GM19043 (cell line): ENCODE data around the gene BCL2.

ENCODE experiments used
- ATAC-seq: cut with Tn5 transposase; IDR thresholded peaks from one replicate; pipeline ENCODE4 v1.9.1; 2021; ENCODE audit warnings: low read depth; ENCODE audit not compliant: unreplicated experiment

Gene BCL2

DNA sequence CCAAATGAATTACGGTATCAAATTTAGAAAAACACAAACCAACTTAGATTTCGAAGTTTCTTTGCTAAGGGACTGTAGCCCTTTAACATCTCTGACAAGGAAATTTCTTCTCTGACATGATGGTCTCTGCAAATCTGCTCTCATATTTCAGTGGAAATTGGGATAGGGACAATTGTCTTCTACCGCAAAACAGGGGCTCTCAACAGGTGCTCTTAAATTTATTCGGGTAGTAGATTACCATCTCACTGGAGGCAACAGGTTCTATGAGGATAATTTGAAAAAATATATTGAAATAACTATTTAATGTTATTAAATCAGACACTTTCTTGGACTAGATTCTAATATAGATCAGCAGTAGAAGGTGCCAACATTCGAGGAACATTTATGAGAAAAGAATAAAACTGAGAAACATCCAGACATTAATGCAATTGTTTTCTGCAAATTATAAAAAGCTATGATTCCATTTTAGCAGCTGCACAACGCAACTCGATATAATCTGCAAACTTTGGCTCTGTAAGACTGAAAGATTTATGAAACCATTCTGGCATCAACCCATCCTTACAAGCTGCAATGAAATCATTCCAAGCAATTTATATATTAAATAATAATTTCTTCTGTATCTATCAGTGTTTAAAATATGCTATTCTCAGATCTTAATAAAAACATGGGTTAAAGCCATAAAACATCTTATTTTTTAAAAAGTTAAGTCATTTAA, 10.0 kb upstream of the BCL2 start:
- no peak for ATAC-seq

DNA sequence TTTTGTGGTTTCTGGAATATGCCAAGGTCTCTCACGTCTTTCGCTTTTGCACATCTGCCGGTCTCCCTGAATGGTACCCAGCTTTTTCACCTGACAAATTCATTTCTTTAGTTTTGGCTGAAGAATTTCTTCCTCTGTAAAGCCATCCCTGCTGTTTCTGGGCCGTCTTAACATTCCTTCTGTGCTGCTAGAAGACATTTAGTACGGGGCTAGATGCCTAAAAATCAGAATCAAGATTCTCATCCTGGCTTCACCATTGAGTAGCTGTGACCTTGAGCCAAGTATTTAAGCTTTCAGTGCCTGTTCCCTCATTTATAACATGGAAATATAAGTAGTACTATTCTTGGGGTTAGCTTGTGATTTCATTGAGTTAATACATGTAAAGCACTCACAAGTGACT, 6.4 kb upstream of the BCL2 start:
- ATAC-seq: no peak

DNA sequence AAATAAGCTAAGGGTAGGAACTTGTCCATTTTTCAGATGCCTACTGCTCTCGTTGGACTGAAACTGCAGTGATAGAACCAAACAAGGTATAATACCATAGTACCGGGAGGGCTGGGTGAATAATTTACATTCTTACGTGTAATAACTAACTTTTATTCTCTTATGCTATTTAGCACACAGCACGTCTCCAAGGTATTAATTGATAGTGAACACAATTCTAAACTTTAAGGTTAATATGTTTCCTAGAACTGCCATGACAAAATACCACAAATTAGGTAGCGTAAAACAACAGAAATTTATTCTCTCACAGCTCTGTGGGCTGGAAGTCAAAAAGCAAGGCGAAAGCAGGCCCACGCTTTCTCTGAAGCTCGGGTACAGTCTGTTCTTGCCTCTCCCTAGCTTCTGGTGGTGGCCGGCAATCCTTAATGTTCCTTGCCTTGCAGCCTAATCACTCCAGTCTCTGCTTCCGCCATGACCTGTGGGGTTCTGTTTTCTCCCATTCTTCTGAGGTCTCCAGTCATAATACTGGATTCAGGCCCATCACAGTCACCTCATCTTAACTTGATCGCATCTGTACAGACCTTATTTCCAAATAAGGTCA, 5.6 kb upstream of the BCL2 start:
- no peak for ATAC-seq

DNA sequence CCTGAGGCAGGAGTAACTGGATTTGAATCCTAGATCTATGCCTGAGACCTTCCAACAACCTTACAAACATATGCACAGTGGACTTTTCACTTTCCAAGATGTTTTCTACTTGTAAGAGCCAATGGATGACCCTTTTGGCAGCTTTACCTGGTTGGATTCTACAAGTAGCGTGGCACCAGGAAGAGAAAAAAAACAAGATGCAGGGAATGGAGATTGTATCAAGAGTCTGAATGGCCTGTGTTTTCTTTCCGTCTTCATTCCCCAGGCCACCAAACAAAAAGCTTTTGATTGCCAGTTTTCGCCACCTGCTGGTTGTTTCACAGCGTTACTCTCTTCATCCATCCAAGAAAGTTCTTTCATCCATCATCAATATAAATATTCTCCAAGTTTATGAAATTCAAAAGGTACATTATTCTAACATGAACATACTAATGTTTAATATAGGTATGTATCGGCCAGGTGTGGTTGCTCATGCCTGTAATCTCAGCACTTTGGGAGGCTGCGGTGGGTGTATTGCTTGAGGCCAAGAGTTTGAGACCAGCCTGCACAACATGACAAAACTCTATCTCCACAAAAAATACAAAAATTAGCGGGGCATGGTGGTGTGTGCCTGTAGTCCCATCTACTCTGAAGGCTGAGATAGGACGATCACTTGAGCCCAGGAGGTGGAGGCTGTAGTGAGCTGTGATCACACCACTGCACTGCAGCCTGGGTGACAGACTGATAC, 3.5 kb upstream of the BCL2 start:
- peak; percentile 19 for ATAC-seq

DNA sequence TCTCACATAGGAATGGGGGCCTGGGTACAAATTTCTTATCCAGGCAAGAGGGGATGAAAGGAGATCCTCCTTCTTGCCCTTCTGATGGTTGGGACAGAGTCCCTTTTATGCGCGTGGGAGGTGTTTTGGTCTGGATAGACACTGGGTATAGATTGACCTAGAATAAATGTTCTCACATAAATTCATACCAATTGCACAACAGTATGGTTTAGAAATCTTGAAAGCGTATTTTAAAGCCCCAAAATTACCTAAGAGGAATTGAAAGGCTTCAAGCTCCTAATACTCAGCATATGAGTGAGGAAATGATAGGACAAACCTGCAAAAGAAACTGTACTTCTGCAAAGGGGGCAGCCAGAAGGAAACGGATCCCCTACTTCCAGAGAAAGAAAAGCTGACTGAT, 2.6 kb upstream of the BCL2 start:
- ATAC-seq: no peak

DNA sequence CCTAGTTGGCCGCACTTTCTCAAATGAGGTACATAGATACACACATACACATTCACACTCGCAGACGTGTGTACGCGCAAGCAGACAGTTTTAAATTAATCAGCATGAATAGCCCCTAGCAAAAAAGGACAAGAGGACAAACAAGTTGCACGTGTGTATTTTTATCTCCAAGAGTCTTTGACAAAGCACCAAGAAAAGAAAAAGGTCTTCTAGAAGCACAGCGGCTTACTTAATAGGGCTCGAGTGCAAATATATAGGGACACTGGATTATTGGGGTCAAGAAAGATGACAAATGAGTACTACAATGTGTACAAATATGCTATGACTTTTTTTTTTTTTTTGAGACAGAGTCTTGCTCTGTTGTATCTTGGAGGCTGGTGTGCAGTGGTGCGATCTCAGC, 1.7 kb upstream of the BCL2 start:
- ATAC-seq: no peak

DNA sequence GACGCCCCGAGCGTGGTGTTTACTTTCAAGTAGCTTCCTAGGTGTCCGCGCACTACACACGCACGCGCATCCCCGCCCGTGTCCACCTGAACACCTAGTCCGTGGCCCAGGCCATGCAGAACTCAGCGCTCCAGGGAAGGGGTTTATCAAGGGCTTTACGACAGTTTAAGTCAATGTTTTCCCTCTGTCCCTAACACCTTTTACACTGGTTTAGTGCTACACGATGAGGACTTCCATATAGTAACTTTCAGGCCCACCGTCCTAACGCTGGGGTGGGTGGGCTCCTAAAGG, 1.4 kb upstream of the BCL2 start:
- ATAC-seq: no peak

DNA sequence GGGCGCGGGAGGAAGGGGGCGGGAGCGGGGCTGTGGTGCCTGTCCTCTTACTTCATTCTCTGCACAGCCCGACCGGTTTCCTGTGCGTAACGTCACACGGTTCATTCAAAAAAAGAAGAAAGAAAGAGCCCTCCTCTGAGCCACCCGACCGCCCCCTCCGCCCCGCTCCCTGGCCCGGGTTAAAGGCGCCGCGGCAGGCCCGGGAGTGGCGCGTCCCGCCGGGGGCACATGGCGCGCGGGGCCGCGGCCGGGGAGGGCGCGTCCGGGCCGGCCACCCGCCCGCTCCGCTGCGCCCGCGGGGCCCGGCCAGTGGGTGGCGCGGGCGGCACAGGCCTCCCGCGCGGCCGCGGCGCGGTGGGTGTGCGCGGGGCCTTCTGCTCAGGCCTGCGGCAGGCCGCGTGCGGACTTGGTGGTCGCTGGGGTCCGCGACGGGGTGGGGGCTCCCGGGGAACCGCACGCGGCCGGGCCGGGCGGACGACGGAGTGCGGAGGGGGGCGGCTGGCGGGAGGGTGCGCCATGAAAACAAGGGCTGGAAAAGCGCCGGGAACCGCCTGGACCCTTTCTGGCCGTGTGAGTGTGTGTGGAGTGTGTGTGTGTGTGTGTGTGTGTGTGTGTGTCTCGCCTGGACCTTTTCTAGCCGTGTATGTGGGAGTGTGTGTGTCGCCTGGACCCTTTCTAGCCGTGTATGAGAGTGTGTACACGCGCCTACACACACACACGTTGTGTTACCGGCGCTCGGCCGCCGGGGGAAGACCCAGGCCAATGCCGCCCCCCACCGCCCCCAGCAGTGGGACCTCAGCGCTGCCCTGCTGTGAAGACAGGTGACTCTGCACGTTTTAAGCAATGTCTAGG, 780 bp upstream of the BCL2 start:
- ATAC-seq: peak; percentile 54

DNA sequence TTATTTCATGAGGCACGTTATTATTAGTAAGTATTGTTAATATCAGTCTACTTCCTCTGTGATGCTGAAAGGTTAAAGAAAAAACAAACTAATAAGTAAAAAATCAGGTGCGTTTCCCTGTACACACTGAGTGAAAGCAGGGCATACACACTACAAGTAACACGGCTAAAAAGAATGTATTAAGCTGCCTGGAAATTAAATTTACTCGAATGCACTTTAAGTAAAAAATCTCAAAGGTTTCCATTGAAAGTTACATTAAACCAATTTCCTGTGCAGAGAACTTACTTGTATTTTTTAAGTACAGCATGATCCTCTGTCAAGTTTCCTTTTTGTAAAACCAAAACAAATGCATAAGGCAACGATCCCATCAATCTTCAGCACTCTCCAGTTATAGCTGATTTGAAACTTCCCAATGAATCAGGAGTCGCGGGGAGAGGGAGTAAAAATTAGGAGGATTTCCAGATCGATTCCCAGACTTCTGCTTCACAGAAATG, 633 bp downstream of the BCL2 start:
- no peak for ATAC-seq

DNA sequence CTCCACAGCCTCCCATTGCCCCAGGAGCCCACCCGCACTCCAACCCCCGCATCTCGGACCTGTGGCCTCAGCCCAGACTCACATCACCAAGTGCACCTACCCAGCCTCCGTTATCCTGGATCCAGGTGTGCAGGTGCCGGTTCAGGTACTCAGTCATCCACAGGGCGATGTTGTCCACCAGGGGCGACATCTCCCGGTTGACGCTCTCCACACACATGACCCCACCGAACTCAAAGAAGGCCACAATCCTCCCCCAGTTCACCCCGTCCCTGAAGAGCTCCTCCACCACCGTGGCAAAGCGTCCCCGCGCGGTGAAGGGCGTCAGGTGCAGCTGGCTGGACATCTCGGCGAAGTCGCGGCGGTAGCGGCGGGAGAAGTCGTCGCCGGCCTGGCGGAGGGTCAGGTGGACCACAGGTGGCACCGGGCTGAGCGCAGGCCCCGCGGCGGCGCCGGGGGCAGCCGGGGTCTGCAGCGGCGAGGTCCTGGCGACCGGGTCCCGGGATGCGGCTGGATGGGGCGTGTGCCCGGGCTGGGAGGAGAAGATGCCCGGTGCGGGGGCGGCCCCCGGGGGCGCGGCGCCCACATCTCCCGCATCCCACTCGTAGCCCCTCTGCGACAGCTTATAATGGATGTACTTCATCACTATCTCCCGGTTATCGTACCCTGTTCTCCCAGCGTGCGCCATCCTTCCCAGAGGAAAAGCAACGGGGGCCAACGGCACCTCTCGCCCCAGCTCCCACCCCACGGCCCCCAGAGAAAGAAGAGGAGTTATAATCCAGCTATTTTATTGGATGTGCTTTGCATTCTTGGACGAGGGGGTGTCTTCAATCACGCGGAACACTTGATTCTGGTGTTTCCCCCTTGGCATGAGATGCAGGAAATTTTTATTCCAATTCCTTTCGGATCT, 1.3 kb downstream of the BCL2 start:
- ATAC-seq: peak; percentile 37

DNA sequence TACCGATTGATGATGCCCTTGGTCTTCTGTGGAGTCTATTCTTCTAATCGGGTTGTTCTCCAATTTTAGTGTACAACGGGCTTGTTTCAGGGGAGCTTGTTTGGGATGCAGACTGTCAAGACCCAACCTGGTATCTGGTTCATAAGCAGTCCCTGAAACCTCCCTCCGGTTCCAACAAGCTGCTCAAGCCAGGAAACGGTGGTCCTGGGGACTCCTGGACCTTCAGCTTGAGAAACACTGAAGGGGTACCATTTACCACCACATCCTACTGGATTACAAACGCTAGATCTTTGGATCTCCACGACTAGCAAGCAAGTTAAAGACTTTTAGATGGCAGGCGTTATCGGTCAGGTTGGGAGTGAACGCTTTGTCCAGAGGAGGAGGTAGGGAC, 2.0 kb downstream of the BCL2 start:
- ATAC-seq: no peak

DNA sequence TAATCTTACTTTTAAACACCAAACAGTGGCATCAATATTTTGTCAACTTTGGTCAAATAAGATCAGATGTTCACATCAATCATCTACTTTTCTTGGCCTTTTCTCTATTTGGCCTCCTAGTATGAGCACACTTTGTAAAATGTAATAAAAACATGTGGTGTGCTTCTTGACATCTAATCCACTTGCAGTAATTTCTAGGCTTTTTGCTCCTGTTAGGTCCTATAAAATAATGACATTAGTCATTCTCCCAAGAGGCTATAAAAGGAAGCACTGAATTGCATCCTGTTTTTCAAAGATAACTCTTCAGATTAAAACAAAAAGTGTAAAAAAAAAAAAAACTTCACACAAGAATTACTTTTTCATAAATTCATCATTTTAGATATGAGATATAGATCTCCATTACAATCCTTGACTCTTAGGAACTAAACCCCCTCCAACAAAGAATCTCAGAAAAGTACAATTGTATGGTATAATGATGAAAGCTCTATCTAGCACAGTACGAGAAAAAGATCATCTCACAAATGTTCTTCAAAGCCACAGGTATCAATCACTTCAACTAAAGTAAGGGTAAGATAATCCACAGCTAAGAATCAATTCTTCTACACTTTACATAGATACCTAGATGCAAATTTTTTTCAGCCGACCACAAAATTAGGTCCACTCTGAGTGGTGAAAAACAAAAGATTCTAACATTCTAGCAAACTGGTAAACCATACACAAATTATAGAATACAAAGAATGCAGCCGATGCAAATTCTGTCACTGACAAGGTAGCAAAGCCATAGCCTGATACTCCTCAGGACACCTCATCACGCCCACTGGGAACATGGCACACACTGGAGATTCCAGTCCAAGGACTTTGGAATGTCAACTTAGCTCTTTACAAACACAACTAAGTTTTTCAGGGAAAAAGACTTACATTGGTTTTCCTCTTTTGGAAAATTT, 2.7 kb downstream of the BCL2 start:
- no peak for ATAC-seq

DNA sequence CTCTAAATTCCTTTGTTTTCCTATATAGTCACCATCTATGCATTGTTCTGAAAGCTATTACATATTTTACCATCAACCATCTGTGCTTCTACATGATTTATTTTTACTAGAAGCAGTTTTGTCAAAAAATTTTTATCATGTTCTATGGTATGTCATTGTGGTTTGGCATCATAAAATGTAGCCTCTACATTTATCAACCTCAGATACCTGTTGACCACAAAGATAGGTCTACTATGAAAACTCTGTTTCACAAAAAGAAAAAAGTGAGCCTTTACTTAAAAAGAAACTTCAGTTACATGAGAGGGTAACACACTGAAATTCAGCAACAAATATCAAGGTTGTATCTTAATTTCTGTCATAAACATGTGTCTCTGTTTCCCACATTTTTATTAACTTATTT, 3.7 kb downstream of the BCL2 start:
- ATAC-seq: no peak

DNA sequence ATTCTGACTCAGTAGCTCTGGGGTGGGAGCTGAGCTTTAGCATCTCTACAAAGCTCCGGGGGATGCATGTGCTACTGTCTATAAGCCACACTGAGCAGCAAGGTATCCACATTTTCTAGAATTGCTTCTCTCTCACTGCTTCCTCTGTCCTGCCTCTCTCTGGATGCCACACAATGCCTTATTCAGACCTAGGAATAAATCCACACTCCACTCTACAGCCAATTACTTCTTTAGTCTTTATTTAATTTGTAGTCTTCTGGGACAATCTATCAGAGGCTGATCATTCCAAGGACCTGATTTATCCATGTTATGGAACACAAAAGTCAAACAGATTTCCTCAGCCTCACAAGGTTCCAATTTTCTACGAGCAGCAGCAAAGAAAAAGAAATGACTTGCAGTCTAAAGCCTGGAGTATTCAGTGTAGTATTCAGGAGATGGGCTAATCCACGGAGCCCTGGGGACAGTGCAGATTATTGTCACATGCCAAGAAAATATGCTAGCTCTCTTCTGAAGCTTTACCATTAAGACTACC, 4.4 kb downstream of the BCL2 start:
- ATAC-seq: no peak

DNA sequence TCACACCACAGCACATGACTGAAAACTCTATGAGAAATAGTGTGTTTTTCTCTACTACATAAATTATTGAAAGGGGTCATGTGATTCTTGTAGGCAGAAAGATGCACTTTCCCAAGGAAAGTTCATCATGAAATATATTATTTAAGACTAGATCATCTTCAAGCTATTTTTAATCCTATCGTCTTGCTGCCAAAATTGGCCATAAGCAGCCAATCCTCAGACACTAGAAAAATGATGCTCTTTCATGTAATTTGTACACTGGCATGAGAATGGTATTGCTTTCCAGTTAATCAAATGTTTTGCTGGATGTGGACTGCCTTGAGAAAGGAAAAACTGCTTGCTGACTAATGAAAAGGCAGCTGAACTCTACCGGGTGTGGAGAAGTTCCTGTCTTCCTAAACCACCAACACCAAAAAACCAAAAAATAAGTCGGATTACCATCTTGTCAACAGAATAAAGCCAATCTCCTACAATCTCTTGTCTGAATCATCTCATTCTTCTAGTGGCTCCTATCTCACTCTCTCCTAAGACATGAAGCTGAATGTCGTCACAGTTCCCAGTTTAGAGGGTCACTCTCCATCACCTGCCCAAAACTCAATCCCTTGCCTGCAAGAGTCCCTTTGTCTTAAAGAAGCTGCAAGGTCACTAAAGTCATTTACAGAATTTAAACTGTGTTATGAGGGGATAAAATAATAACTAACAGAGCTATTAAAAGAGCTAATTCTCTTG, 5.3 kb downstream of the BCL2 start:
- ATAC-seq: no peak

DNA sequence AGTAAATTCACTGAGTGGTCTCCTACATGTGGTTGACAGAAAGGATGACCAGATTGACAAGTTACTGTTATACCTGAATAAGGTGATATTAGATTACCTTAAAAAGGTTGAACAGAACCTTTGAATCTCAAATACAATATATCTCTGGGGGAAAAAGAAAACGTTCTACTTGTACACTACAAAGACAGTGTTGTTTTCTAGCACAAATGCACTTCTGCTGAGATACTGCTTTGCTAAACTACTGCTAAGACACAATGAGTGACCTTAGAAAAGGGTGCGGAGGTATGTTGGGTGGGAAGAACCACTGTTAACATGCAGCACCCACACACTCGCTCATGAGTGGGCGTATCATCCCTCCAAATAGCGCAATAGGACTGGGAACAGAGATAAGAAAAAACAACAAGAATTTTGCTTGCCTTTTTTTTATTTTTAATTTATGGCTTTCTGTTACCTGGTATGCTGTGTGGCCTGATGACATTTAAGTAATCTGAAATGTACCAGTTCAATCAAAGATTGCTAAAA, 6.1 kb downstream of the BCL2 start:
- no peak for ATAC-seq

DNA sequence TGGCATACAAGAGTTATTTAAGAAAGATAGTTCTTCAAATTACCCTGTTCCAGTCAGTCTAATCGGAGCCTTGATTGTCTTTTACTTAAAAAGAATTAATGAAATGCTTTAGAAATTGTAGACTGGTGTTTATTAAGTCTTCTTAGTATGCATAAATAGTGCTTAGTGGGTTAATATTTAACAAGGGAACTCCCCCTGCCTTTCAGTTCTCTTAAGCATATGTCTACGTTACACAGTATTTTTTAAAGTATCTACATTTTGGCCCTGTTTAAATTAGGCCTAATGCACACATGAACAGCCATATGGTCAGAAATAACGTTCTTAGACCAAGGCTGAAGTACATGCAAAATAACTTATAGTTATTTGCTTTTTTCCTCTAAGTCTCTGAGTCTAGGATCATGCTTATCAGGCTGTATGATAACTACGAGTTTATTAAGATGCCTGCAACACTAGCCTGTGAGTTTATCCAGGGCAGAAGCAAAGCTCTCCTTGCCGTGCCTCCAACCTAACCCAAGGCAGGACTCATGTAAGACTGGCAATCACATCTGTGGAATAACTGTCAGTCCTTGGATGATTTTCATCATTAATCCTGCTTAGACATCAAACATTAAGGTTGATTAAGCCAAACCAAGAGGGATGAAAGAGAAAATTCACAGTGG, 6.7 kb downstream of the BCL2 start:
- ATAC-seq: peak; percentile 36
